GM13976 (cell line): ENCODE measurements around the gene TBC1D22A.

ENCODE experiments used
- DNase-seq: peaks from one replicate; pipeline ENCODE4 v3.0.0; 2012; ENCODE audit warnings: low spot score
- CTCF ChIP-seq: IDR thresholded peaks from 2 replicates; pipeline ENCODE4 v1.5.1; 2012; ENCODE audit warnings: borderline replicate concordance, mild to moderate bottlenecking; ENCODE audit not compliant: insufficient read depth; ENCODE audit errors: extremely low read depth, missing control alignments, control extremely low read depth
- in situ Hi-C: fragments of 300-500 bp; cut with MboI; formaldehyde crosslinking; loops from one replicate; pipeline ENCODE4 v1.12.0; 2022; ENCODE audit warnings: low sequenced_read_pairs, mixed read lengths, inconsistent platforms; ENCODE audit not compliant: unreplicated experiment

TBC1D22A gene

GRCh38 chr22:47213571-47214230, 451.3 kb downstream of the TBC1D22A start:
- peak; percentile 77 for DNase-seq
- peak; percentile 78 for TF ChIP-seq CTCF
- in situ Hi-C loops, result loop anchor here (25.0 kb wide), 1 partner anchor 1274 kb away; a partner anchor contains a TSS

DNA sequence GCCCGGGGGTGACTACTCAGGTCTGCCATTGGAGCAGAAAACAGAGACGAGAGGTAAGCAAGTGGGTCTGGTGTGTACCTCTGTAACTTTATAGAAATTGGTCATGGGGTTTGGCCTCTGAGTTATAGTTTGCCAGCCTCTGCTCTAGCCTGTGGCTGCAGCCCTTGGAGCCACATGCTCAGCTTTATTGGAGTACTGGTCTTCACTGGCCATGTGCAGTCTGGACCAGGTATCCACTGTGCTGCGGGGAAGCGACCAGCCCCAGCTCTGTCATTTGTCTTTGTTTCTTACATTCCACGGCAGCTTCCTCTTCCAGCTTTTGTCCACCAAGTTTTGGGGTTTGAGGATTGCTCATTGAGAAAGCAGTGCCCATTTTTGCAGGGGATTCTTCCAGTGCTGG, 453.4 kb downstream of the TBC1D22A start:
- DNase-seq, result no peak
- in situ Hi-C loops, result loop anchor here (25.0 kb wide), 1 partner anchor 1271 kb away; a partner anchor contains a TSS
- TF ChIP-seq CTCF, result no peak

DNA sequence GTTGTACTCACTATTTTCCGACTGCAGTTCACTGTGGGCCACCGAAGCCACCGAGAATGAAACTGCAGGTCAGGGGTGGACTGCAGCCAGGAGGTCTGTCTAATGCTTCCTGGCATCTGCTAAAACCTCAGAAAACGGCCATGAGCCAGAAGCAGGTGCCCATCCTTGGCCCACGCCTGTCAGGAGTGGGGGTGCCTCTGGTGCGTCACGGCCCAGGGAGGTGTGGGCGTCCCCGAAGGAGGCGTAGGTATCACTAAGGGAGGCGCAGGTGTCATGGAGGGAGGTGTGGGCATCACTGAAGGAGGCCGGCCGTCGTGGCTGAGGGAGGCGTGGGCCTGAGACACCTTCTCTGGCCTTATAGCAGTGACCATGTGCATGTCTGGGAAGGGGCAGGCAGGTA, 456.2 kb downstream of the TBC1D22A start:
- no peak for DNase-seq
- TF ChIP-seq CTCF, result no peak
- in situ Hi-C loops, result loop anchor here (25.0 kb wide), 1 partner anchor 1269 kb away; a partner anchor contains a TSS

GRCh38 chr22:47219789-47220188, 457.3 kb downstream of the TBC1D22A start:
- in situ Hi-C loops, result loop anchor here (25.0 kb wide), 1 partner anchor 1268 kb away; a partner anchor contains a TSS
- TF ChIP-seq CTCF, result no peak
- DNase-seq, result no peak

GRCh38 chr22:47220752-47221151, 458.3 kb downstream of the TBC1D22A start:
- in situ Hi-C loops, result loop anchor here (25.0 kb wide), 1 partner anchor 1267 kb away; a partner anchor contains a TSS
- TF ChIP-seq CTCF, result no peak

DNA sequence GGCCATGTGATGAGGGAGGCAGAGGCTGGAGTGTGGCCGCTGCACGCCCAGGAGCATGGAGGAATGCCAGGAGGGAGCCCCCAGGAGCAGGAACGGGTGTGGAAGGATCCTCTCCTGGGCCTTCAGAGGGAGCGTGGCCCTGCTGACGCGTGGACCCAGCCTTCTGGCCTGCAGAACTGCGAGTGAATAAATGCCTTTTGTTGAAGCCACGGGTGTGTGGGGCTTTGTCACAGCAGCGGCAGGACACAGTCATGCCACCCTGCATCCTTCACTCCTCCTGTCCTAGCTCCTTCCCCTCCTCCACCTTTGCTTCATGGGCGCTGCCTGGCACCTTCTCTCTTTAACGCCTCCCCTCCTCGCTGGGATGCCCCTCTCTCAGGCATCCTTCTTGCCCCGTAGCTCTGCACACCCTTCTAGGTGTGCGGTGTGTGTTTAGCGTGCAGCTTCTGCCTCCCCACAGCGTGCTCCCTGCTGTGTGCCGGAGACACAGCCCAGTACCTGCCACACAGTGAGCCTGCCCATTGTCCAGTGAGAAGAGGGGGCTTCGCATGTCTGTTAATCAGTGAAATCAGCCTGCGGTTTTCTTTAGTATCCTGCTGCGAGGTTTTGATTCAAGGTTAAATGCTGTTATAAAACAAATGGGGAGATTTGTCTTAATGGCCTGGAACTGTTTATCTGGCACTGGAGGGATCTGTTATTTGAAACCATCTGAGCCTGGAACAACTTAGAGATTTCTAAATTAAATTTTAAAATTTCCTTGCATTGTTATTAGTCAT, 459.6 kb downstream of the TBC1D22A start:
- no peak for DNase-seq
- in situ Hi-C loops, result loop anchor here (25.0 kb wide), 1 partner anchor 1265 kb away; a partner anchor contains a TSS
- no peak for TF ChIP-seq CTCF

More at GRCh38 chr22:47220752-47221151, 458.3 kb downstream of the TBC1D22A start:
- DNase-seq, result no peak
